DMS114 treated with DMSO at 0.1 percent for 48 hours (cell line): ENCODE data around the gene HIGD2B.
"Not testable (repeated sequence)": the region's sequence is repeated elsewhere in the genome, so short reads cannot be mapped to it uniquely, and the experiment has no call there.

Experiments used
- DNase-seq: peaks from one replicate; lab custom pipeline; 2025; ENCODE audit not compliant: unreplicated experiment; lab: John Stamatoyannopoulos, UW

HIGD2B gene

GRCh38 chr15:72680931-72681330 is 5.1 kb downstream of the HIGD2B start:
- no peak for DNase-seq

- DNase-seq, result no peak
These were observed 9.1 kb downstream of the HIGD2B start for GRCh38 chr15:72676838-72677237.

- DNase-seq, result no peak
These were observed 14.5 kb downstream of the HIGD2B start for GRCh38 chr15:72671525-72671924.

- not testable (repeated sequence) for DNase-seq
These were observed 15.2 kb downstream of the HIGD2B start for GRCh38 chr15:72670656-72671352.

- DNase-seq, result not testable (repeated sequence)
These were observed 16.2 kb downstream of the HIGD2B start for GRCh38 chr15:72669803-72670202.

- not testable (repeated sequence) for DNase-seq
These were observed 20.3 kb downstream of the HIGD2B start for GRCh38 chr15:72665706-72666105.

- DNase-seq, result not testable (repeated sequence)
These were observed 22.1 kb downstream of the HIGD2B start for GRCh38 chr15:72663931-72664330.

GRCh38 chr15:72661081-72661480 is 24.9 kb downstream of the HIGD2B start:
- not testable (repeated sequence) for DNase-seq

- DNase-seq, result not testable (repeated sequence)
These were observed 30.0 kb downstream of the HIGD2B start for GRCh38 chr15:72656014-72656413.

- not testable (repeated sequence) for DNase-seq
These were observed 31.6 kb downstream of the HIGD2B start, which contains the start of gene GOLGA6B for GRCh38 chr15:72654397-72654796. GOLGA6B (plus strand) TSS chr15:72654697; CDS start chr15:72654738, 41 bp downstream.

- DNase-seq, result not testable (repeated sequence)
These were observed 37.2 kb downstream of the HIGD2B start for GRCh38 chr15:72648631-72649253.

- DNase-seq, result not testable (repeated sequence)
These were observed 43.7 kb downstream of the HIGD2B start for GRCh38 chr15:72642271-72642670.

- DNase-seq, result not testable (repeated sequence)
These were observed 46.1 kb downstream of the HIGD2B start for GRCh38 chr15:72639759-72640483.

GRCh38 chr15:72636519-72637282 is 49.3 kb downstream of the HIGD2B start:
- DNase-seq, result not testable (repeated sequence)

- not testable (repeated sequence) for DNase-seq
These were observed 56.9 kb downstream of the HIGD2B start for GRCh38 chr15:72629068-72629570.

- DNase-seq, result not testable (repeated sequence)
These were observed 57.5 kb downstream of the HIGD2B start for GRCh38 chr15:72628249-72629067.

- not testable (repeated sequence) for DNase-seq
These were observed 59.8 kb downstream of the HIGD2B start for GRCh38 chr15:72626153-72626552.
